Activated T-helper 1 cell treated with Interleukin-2 at 50 U/mL for 16 hours (primary cell): ENCODE results near the gene THSD8.

Source experiments
- DNase-seq: peaks from one replicate; pipeline ENCODE4 v3.0.0-alpha.2; 2020; ENCODE audit warnings: low read depth

THSD8 gene

DNA sequence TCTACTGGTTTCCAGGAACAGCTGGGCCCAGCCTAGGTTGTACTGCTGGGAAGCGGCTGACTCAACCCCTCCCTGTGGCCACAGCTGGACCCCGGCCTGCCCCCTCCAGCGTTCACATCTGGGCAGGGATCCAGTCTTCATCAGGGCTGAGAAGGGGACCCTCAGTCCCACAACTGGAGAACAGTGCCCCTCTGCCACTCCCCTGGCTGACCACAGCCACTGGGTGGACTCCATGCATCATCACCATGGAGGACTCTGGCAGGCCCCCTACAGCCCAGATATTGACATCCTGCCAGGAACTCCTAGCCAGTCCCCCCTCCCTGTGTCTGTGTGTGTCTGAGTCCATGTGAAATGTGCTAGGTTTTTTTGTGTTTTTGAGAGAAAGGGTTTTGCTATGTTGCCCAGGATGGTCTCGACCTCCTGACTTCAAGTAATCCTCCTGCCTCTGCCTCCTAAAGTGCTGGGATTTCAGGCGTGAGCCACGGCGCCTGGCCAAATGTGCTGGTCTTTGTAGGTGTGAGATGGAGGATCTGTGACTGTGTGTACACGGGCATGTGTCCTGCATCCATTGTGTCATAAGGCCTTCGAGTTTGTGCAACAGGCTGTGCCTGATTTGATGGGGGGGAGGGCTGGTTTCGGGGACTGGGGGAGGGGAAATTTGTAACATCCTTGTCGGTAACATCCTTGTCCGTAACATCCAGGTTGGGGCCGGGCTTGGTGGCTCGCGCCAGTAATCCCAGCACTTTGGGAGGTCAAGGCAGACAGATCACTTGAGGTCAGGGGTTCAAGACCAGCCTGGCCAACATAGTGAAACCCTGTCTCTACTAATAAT lies 22.5 kb upstream of the THSD8 start:
- DNase-seq, result no peak

DNA sequence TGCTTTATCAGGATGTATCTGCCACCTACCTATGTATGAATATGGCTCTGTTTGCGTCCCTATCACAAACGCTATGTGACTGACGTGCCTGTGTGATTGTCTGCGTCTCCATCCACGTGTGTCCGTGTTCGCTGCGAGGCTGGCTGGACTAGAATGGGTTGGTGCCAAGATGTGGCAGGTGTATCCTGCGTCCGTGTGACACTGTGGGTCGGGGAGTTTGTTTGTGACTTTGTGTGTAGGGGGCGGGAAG lies 19.8 kb upstream of the THSD8 start:
- DNase-seq, result no peak

DNA sequence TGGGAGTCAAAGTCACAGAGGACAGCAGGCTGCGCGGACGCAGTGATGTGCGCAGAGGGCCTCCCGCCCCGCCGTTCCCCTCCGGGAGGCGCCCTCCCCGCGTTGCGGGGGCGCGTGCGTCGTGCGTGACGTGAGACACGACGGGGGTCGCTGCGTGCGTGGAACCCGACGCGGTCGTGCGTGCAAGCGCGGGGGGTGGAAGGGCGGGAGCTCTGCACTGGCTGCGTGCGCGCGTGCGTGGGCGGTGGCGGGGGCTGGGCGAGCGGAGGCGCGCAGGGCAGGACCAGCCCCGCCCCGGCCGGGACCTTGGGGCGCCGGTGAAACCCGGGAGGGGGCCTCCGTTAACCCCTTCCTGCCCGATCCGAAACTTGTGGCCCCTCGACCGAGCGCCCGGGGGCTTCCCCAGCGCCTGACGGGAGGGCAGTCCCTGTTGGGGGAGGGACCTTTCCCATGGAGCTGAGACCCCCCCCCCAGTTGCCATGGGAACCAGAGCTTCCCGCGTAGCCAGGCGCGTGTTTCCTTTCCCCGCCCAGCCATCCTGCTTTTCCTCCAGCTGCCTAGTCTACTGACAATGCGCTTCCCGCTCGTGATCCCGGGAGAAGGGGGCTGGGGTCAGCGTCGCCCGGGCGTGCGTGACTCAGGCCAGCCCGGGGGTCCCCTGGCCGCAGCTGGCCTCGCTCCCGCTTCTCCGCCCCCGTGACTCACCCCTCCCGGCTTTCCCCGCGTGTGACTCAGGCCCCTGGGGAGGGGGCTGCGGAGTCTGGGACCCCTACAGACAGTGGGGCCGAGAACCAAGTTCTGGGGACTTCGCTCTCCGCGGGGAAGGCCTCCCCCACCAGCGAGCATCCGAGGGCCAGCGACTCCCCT lies 19.2 kb upstream of the THSD8 start:
- peak; percentile 93 for DNase-seq

DNA sequence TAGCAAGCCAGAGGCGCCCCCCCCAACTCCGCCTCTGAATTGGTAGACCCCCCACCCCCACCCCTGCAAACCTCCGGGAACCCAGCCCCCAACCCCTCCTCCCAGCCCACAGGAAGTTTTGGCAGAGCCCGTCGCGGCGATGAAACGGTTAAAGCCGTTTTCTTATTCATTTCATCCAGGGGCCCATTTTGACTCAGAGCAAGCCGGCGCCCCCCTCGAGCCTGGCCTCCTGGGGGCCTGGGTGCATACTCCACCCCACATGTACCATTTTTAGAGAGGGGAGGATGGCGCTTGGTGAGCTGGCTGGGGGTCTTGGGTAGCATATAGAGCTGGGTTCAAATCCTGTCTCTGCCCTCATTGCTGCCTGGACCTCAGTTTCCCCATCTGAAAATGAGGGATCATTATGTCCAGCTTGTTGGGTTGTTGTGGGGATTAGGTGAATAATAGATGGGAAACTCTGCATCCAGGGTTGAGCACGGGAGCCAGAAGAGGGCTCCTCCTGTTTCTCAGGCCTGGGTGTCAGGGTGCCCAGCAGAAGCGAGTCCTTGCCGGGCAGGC lies 18.5 kb upstream of the THSD8 start:
- DNase-seq, result no peak

DNA sequence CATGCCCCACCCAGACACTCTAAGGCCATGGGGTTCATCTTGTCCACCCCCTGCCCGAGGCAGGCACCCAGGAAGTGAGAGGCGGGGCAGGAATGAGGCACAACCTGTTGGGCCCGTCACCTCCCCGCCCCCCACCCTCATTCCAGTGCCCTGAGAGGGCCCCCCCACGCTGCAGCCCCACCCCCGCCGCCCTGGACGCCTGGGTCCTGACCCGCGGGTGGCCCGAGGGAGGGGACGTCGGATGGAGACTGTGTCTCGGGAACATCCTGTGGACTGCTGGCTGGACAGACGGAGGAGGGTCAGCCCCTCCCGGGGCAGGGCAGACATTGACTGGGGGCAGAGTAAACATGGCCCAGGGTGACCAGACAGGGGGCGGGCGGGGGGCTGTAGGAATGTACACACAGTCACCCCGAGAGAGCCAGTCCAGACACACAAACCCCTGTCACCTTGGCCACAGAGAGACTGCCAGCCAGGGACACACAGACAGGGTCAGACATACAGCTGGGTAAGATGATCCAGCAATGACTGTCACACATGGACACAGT lies 17.9 kb upstream of the THSD8 start:
- DNase-seq, result no peak

DNA sequence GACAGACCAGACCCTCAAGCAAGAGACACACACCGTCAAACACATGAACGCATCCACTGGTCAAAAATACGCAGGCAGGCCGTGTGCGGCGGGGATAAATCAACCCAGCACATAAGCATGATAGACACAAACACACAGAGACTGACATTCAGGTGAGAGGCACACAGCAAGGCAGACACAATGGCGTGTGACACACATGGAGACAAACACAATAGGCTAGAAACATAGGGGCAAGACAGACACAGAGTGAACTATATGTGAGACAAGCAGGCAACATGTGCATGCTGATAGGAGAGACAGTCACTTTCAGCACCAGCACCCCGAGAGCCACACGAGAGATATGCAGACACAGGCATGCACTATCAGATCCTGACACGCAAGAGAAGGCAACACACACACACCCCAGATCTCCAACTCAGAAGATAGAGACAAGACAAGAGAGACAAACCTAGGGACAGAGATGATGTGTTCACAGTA lies 17.4 kb upstream of the THSD8 start:
- no peak for DNase-seq

DNA sequence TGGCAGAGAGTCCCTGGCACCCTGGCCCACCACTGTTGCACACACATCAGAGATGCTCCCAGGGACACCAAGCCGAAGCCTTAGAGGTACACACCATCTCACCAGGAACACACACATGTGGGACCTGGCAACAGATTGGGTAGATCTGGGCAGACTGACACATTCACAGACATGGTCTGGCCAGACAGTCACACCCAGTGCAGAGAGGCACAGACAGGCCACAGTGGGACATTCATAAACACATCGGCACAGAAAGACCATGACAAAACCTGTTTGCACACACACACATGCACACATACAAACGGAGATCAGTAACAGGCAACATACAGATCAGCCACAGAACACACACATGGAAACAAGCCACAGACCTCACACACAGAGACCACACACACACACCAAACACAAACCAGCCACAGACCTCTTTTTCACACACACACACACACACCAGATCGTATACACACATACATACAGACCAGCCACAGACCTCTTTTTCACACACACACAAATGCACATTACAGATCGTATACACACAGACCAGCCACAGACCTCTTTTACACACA lies 16.9 kb upstream of the THSD8 start:
- no peak for DNase-seq

DNA sequence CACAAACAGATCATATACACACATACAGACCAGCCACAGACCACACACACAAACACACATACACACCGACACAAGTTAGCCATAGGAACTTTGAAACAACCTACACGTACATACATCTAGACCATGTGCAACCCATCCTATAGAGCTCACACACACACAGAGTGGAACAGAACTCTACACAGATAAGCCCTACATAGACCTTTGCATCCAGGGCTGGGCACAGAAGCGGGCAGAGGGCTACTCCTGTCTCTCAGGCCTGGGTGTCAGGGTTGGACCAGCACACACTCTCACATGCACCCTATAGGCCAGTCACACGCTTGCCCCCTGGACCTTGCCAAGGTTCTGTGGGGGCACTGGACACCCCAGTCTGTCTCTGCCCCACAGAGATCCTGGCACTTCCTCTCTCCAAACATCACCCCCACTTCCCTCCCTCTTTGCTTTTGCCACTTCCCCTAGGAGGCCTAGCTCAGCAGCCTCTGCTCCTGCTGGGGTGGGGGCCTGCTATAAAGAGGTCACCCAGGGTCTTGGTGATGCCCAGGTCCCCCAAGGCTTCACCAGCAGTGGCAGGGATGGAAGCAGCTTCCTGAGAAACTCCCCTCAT lies 16.3 kb upstream of the THSD8 start:
- no peak for DNase-seq

DNA sequence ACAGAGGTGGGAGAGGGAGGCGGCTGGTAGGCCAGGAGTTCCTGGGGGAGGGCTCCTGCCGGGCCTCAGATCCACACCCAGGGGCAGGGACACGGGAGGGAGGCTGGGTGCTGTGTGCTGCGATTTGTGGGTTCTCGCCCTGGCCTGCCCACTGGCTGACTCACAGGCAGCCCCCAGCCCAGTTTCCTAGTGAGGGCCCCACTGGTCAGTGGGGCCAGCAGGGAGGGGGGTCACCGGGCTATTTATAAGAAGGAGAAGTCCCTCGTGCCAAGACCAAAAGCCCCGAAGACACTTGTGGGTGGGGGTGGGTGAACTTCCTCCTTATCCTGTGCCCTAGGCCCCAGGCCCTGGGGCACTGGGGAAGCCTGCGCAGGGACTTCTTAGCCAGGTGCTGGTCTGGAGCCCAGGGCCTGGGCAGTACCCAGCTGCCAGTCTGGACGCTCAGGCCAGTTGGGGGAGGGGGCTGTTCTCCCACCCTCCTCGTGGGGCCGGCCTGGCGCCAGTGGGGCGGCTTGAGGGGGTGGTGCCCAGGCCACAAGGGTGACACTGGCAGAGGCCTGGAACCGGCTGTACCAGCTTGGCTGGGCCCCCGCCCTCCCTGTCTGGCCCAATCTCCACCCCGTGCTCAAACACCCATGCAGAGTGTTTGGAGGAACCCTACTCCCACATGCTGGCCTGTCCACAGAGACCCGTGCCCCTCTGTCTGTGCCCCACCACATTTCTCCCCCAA lies 15.6 kb upstream of the THSD8 start:
- DNase-seq, result no peak

DNA sequence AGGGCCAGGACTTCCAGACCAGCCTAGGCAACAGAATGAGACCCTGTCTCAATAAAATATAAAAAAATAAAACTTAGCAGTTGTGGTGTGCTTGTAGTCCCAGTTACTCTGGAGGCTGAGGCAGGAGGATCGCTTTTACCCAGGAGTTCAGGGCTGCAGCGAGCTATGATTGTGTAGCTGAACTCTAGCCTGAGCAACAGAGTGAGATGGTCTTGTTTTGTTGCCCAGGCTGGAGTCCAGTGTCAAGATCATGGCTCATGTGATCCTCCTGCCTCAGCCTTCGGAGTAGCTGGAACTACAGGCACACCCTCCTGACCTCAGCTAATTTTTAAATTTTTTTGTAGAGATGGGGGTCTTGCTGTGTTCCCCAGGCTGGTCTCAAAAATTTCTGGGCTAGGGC lies 14.9 kb upstream of the THSD8 start:
- no peak for DNase-seq

DNA sequence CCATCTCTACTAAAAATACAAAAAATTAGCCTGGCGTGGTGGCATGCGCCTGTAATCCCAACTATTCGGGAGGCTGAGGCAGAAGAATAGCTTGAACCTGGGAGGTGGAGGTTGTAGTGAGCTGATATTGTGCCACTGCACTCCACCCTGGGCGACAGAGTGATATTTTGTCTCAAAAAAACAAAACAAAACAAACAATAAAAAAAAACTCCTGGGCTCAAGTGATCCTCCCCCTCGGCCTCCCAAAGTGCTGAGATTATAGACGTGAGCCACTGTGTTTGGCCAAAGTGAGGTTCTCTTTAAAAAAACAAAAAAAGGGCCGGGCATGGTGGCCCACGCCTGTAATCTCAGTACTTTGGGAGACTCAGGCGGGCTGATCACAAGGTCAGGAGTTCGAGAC lies 14.4 kb upstream of the THSD8 start:
- no peak for DNase-seq

DNA sequence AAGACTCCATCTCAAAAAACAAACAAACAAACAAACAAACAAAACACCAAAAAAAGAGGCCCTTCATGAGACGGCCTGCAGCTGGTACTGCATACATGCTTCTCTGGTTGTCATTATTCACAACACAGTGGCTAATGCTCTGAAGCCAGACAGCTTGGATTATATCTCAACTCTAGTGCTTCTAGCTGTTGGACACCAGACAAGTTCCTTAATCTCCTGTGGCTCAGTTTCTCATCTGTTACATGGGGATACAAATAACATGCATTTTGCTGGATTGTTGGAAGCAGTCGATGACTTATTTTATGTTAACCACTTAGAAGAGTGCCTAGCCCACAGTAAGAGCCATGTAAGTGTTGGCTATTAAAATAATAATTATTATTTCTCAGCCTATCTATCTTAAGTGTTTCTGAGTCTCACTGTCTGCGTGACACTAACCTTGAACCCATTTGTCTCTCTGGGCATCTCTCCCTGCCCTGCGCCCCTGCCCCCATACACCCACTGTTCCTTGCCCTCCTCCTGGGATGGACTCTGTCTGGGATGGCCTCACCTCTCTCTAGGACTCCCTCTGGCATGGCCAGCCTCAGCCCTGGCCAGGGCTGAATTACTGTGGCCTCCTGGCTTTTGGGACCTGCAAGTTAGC lies 13.7 kb upstream of the THSD8 start:
- no peak for DNase-seq

DNA sequence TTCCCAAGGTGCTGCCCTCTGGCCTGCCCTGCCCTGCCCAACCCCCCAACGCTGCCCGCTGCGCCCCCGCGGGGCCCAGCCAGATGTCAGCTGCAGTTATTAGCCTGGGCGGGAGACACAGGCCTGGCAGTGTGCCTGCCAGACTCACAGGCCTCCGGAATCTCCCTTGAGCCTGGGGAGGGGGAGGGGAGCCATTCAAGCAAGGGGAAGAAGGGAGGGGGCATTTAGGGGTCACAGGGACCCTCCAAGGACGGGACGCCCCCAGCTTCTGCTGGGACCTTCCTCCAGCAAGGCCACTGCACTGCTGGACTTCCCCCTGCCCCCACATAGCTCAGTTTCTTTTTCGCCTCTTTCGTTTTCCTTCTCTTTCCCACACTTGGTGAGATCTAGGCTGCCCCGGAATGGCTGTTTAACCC lies 13.2 kb upstream of the THSD8 start:
- DNase-seq, result no peak

DNA sequence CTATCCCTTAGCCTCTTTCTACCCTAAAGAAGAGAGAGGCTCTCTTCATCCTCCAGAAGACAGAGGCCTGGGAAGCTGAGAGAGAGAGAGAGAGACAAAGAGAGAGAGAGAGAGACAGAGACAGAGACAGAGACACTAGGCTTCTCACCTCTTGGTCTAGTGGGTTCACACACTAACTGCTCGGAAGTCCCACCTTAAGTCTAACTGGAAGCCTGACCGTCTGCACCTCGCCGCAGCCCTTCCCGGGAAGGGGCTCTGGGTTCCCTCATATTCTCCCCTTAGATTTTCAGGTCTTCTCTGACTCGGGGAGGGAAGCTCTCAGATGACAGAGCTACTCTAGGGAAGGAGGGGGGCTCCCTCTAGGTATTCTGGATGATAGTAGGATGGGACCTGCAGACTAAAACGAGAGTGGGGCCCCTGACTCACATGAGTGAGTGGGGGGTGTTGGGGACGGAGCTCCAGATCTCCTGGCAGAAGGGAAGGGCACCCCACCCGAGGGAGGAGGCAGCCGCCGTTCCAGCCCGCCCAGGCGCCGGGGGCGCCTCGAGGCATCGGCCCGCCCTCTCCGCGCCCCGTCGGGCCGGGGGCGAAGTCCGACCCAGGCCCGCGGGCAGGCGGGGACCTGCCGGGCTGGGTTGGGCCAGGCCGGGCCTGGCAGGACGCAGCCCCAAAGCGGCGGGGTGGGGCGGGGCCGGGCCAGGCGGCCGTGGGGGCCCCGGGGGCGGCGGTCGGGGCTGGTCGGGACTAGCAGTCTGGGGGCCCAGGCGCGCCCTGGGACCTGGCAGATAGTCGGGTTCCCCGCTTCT lies 12.6 kb upstream of the THSD8 start:
- DNase-seq, result no peak

DNA sequence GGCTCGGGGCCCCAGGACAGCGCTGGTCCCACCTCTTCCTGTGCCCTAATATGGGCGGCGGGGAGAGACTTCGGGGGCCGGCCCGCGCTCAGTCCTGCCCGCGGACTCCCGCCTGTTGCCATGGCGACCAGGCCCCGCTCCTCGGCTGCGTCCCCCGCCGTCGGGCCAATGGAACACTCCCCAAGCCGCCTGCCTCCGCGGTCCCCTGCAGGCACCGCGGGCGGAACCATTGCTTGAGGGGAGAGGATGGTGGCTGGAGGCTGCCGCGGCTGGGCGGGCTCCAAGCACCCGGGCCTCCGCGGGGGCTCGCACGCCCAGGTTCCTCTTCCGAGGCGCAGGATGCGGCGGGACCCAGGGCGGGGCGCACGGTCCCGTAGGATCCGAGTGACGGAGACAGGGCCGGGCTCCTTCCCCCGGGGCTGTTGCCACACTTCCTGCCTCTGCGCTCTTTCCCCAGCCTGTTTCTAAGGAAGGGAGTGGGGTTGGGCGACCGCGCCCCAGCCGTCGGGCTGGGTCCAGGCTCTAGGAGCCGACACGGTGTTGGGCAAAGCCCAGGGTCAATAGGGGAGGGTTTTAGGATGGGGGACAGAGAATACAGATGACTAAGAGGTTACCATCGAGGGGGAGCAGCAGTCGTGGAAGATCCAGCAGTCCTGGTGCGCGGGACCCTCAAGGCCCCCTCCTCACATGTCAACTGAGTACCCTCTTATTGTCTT lies 11.8 kb upstream of the THSD8 start:
- peak; percentile 84 for DNase-seq

DNA sequence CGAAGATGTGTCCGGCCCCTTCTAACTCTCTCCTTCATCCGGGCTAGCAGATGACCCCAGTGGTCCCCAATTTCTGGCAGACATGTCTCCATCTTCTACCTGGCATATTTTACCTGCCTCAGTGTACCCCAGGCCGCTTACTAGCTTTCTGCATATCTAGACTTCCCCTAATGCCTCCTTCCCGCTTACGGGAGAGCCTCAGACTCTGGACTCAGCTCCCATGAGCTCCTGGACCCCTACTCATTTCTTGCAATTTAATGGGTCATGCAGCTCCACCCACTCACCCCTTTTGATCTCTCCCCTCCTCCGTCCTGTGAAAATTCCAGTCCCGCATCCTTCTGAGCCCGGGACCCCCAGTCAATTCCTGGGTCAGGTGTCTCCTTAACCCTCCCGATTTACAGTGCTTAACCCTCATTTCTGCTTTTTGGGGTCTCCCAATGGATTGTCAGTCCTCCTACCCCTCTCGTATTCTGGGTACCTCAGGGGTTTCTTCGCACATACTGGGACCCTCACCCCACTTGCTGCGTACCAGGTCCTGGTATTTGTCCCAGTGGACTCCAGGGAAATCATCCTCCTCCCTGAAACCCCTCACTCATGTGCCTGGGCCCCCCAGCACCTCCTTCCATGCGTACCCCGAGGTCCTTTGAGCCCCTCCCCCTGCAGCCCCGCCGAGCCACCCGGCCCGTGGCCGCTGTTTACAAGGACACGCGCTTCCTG lies 11.1 kb upstream of the THSD8 start:
- no peak for DNase-seq

DNA sequence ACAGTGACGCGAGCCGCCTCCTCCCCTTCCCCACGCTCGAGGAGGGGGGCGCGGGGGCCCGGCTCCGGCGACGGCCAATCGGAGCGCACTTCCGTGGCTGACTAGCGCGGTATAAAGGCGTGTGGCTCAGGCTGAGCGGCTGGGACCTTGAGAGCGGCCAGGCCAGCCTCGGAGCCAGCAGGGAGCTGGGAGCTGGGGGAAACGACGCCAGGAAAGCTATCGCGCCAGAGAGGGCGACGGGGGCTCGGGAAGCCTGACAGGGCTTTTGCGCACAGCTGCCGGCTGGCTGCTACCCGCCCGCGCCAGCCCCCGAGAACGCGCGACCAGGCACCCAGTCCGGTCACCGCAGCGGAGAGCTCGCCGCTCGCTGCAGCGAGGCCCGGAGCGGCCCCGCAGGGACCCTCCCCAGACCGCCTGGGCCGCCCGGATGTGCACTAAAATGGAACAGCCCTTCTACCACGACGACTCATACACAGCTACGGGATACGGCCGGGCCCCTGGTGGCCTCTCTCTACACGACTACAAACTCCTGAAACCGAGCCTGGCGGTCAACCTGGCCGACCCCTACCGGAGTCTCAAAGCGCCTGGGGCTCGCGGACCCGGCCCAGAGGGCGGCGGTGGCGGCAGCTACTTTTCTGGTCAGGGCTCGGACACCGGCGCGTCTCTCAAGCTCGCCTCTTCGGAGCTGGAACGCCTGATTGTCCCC lies 10.4 kb upstream of the THSD8 start, which contains the start of gene JUNB:
TSS of gene JUNB (plus strand) at position 142 of the 706 bp plus-strand sequence. CDS start at position 428, 286 bp downstream.
- peak; percentile 96 for DNase-seq
